ENCODE data around the gene LRRC4C. TPM values are rescaled to one million over a fixed set of nuclear protein-coding genes. Genes with fewer than 3 reads are reported as not detected.

Gene LRRC4C
- total RNA-seq, 1 donor from 2014 or later: not detected

DNA sequence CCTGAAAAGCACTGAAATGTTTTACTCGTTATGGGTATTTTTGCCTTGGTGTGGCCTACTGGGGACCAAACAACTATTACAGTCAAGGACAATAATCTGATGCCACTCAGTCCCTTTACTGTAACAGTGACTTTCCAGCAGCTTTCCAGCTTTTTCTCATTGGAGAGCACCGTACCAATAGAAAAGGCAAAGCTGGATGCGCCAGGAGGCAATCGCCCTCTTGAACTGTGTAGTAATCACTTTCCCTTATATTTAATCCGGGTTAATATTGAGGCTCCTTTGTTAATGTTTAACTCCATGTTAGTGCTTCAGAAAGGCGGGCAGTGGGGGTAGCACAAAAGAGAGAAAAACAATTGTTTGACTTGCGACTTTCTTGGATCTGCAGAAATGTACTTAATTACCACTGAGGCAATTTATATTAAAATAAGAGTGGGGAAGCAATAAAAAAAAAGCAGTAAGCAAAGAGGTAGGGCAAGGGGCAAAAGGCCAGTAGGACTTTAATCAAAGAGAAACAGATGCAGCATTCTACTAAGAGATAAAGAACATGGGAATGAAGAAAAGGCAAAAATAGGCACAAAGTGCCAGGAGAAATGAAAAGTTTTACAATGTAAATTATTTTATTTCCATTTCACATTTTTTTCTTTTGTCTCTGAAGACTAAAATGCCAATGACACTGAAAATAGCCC lies 81.6 kb downstream of the LRRC4C start:
- H3K4me3 Mint-ChIP-seq (ENCODE audit: low read depth): no peak overlapping the region
- no peaks in the 10 kb centered on the region for H3K4me1 Mint-ChIP-seq (ENCODE audit: low read depth)
- peaks cover 26% of the 10 kb centered on the region for H3K9me3 Mint-ChIP-seq
- H3K27ac Mint-ChIP-seq: no peak overlapping the region
- H3K27me3 Mint-ChIP-seq (ENCODE audit: low read depth): no peaks in the 10 kb centered on the region
- H3K36me3 Mint-ChIP-seq (ENCODE audit: low read depth): no peaks in the 10 kb centered on the region
- intact Hi-C loops (cut with micrococcal nuclease): no loop called here
- DNase-seq (ENCODE audit: low spot score): no peak

DNA sequence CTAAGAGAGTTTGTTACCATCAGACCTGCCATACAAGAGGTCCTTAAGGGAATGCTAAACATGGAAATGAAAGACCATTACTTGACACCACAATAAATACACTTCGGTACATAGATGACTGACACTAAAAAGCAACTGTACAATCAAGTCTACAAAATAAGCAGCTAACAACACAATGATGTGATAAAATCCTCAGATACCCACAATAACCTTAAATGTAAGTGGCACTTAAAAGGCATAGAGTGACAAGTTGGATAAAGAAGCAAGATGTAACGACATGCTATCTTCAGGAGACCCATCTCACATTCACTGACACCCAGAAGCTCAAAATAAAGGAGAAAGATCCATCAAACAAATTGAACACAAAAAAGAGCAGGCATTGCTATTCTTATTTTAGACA lies 107.6 kb downstream of the LRRC4C start:
- no peaks in the 10 kb centered on the region for H3K4me1 Mint-ChIP-seq (ENCODE audit: low read depth)
- no peak overlapping the region for H3K4me3 Mint-ChIP-seq (ENCODE audit: low read depth)
- intact Hi-C loops (cut with micrococcal nuclease): no loop called here
- DNase-seq (ENCODE audit: low spot score): no peak
- H3K36me3 Mint-ChIP-seq (ENCODE audit: low read depth): no peaks in the 10 kb centered on the region
- H3K27me3 Mint-ChIP-seq (ENCODE audit: low read depth): no peaks in the 10 kb centered on the region
- H3K27ac Mint-ChIP-seq: no peak overlapping the region
- H3K9me3 Mint-ChIP-seq: peaks cover 53% of the 10 kb centered on the region

DNA sequence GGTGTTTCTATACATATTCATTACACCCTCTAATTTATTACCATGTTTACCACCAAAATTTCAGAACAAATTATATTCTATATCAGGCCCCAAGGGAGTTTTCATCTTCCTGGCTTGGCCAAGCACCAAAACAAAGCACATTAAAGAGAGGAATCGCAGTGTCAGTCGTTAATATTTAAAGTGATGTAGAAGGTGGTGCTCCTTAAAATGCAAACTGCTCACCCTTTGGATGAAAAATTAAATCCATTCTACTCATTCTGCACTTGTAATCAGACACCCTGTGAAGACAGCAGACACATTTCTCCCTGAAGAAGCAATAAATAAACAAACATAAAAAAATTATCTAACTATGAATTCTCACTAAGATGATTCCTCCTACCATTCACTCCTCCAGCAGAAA lies 113.4 kb downstream of the LRRC4C start:
- DNase-seq (ENCODE audit: low spot score): no peak
- no peak overlapping the region for H3K4me3 Mint-ChIP-seq (ENCODE audit: low read depth)
- intact Hi-C loops (cut with micrococcal nuclease): no loop called here
- H3K27me3 Mint-ChIP-seq (ENCODE audit: low read depth): no peaks in the 10 kb centered on the region
- H3K36me3 Mint-ChIP-seq (ENCODE audit: low read depth): no peaks in the 10 kb centered on the region
- no peaks in the 10 kb centered on the region for H3K4me1 Mint-ChIP-seq (ENCODE audit: low read depth)
- no peak overlapping the region for H3K27ac Mint-ChIP-seq
- peaks cover 45% of the 10 kb centered on the region for H3K9me3 Mint-ChIP-seq

- Mint-ChIP-seq H3K4me1 (ENCODE audit: low read depth) (no peaks in the 10 kb centered on the region), H3K27ac (no peak overlapping the region), H3K27me3 (ENCODE audit: low read depth) (no peaks in the 10 kb centered on the region), H3K9me3 (peaks cover 41% of the 10 kb centered on the region), H3K36me3 (ENCODE audit: low read depth) (no peaks in the 10 kb centered on the region), H3K4me3 (ENCODE audit: low read depth) (no peak overlapping the region)
- intact Hi-C loops (cut with micrococcal nuclease): no loop called here
- DNase-seq (ENCODE audit: low spot score): no peak
Measured at GRCh38 chr11:41334007-41334933, 125.2 kb downstream of the LRRC4C start.

DNA sequence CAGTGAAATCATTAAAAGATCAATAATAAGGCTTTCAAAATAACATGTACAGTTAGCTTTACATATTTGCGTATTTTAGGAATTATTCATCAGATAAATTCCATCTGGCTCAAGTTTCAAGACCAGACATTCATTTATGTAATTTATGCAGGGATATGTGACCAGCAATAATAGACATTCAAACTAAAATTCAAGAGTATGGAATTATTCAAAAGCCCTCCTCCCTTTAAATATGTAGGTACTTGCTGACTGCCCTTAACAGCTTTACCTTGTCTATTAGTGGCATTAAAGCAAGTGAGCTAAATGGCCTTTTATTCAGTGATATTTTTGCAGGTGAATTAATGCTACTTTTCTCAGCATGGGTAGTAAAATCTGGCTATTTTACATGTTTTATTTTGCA lies 126.1 kb downstream of the LRRC4C start:
- Mint-ChIP-seq H3K36me3 (ENCODE audit: low read depth) (no peaks in the 10 kb centered on the region), H3K4me1 (ENCODE audit: low read depth) (no peaks in the 10 kb centered on the region)

DNA sequence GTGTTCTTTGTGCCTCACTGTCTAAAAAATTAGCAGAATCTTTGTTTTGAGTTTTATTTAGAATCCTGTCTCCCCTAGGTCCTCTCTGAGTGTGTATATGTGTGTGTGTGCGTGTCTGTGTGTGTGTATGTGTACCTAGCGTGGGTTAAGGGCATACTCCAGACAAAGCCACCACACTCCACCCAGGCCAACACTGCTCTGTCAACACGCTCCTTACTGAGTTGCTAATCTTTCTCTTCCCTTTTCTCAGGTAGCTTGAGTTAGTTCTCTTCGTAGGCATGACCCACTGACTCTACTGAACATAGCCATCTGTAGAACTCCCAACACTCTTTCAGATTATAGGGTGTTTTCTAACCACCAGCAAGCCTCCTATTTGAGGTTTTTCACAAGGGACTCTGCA lies 131.1 kb downstream of the LRRC4C start:
- DNase-seq (ENCODE audit: low spot score): no peak
- H3K27ac Mint-ChIP-seq: no peak overlapping the region
- H3K36me3 Mint-ChIP-seq (ENCODE audit: low read depth): no peaks in the 10 kb centered on the region
- no peak overlapping the region for H3K4me3 Mint-ChIP-seq (ENCODE audit: low read depth)
- no peaks in the 10 kb centered on the region for H3K27me3 Mint-ChIP-seq (ENCODE audit: low read depth)
- H3K4me1 Mint-ChIP-seq (ENCODE audit: low read depth): no peaks in the 10 kb centered on the region
- intact Hi-C loops (cut with micrococcal nuclease): no loop called here
- peaks cover 41% of the 10 kb centered on the region for H3K9me3 Mint-ChIP-seq

More for the DNA sequence above, 126.1 kb downstream of the LRRC4C start:
- Mint-ChIP-seq H3K4me3 (ENCODE audit: low read depth) (no peak overlapping the region), H3K27ac (no peak overlapping the region), H3K9me3 (peaks cover 47% of the 10 kb centered on the region), H3K27me3 (ENCODE audit: low read depth) (no peaks in the 10 kb centered on the region)
- intact Hi-C loops (cut with micrococcal nuclease): no loop called here
- no peak for DNase-seq (ENCODE audit: low spot score)

- Mint-ChIP-seq H3K27me3 (ENCODE audit: low read depth) (no peaks in the 10 kb centered on the region), H3K4me1 (ENCODE audit: low read depth) (no peaks in the 10 kb centered on the region), H3K27ac (no peak overlapping the region), H3K4me3 (ENCODE audit: low read depth) (no peak overlapping the region), H3K9me3 (peaks cover 41% of the 10 kb centered on the region), H3K36me3 (ENCODE audit: low read depth) (no peaks in the 10 kb centered on the region)
- intact Hi-C loops (cut with micrococcal nuclease): no loop called here
- no peak for DNase-seq (ENCODE audit: low spot score)
Measured at GRCh38 chr11:41323446-41323845, 136.0 kb downstream of the LRRC4C start.

- Mint-ChIP-seq H3K27me3 (ENCODE audit: low read depth) (no peaks in the 10 kb centered on the region), H3K36me3 (ENCODE audit: low read depth) (no peaks in the 10 kb centered on the region), H3K4me1 (ENCODE audit: low read depth) (no peaks in the 10 kb centered on the region), H3K4me3 (ENCODE audit: low read depth) (no peak overlapping the region), H3K9me3 (peaks cover 34% of the 10 kb centered on the region), H3K27ac (no peak overlapping the region)
- intact Hi-C loops (cut with micrococcal nuclease): no loop called here
- DNase-seq (ENCODE audit: low spot score): no peak
Measured at GRCh38 chr11:41320653-41321052, 138.8 kb downstream of the LRRC4C start.

- Mint-ChIP-seq H3K27ac (no peak overlapping the region), H3K27me3 (ENCODE audit: low read depth) (no peaks in the 10 kb centered on the region), H3K36me3 (ENCODE audit: low read depth) (no peaks in the 10 kb centered on the region), H3K4me1 (ENCODE audit: low read depth) (no peaks in the 10 kb centered on the region), H3K4me3 (ENCODE audit: low read depth) (no peak overlapping the region), H3K9me3 (peaks cover 34% of the 10 kb centered on the region)
- no peak for DNase-seq (ENCODE audit: low spot score)
- intact Hi-C loops (cut with micrococcal nuclease): no loop called here
Measured at GRCh38 chr11:41320238-41320637, 139.2 kb downstream of the LRRC4C start.

- peaks cover 37% of the 10 kb centered on the region for H3K9me3 Mint-ChIP-seq
- no peak overlapping the region for H3K27ac Mint-ChIP-seq
- H3K4me3 Mint-ChIP-seq (ENCODE audit: low read depth): no peak overlapping the region
- DNase-seq (ENCODE audit: low spot score): no peak
- H3K27me3 Mint-ChIP-seq (ENCODE audit: low read depth): no peaks in the 10 kb centered on the region
- intact Hi-C loops (cut with micrococcal nuclease): no loop called here
- H3K4me1 Mint-ChIP-seq (ENCODE audit: low read depth): no peaks in the 10 kb centered on the region
- no peaks in the 10 kb centered on the region for H3K36me3 Mint-ChIP-seq (ENCODE audit: low read depth)
Measured at GRCh38 chr11:41319434-41319833, 140.0 kb downstream of the LRRC4C start.

DNA sequence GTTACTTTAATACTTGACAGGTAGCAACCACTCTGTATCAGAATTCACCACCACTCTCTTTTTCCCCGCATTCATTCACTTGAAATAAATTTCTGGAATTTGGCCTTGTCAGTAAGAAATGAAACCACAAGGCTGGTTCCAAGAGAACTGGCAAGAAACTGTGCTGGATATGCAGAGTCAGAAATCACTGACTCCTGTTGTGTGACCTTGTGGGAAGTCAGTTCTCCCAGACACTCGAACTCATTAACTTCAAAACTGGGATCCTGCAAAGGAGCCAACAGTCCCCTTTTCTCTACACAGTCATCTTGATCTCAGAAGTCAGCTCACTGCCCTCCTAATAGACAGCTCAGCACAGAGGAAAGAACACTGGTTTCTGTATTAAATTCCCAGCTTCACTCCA lies 142.7 kb downstream of the LRRC4C start:
- intact Hi-C loops (cut with micrococcal nuclease): no loop called here
- H3K27ac Mint-ChIP-seq: no peak overlapping the region
- no peaks in the 10 kb centered on the region for H3K27me3 Mint-ChIP-seq (ENCODE audit: low read depth)
- no peaks in the 10 kb centered on the region for H3K4me1 Mint-ChIP-seq (ENCODE audit: low read depth)
- DNase-seq (ENCODE audit: low spot score): no peak
- peaks cover 30% of the 10 kb centered on the region for H3K9me3 Mint-ChIP-seq
- H3K4me3 Mint-ChIP-seq (ENCODE audit: low read depth): no peak overlapping the region
- H3K36me3 Mint-ChIP-seq (ENCODE audit: low read depth): no peaks in the 10 kb centered on the region

DNA sequence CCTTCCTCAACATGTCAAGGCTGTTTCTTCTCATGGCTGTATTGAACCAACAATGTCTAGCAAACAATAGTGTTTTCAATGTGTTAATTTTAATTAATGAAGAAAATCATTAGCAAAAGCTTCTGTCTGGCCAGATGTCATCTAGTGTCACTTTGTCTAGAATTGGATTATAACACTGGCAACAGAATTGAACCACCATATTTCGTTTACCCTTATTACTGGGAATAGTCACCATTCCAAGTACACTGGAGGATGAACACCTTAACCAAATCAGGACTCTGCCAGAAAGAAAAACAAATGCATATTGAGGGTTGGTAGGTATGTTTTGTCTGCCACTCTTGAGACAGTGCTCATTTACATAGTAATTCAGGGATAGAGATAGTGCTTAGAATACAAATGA lies 146.2 kb downstream of the LRRC4C start:
- peaks cover 18% of the 10 kb centered on the region for H3K9me3 Mint-ChIP-seq
- no peaks in the 10 kb centered on the region for H3K4me1 Mint-ChIP-seq (ENCODE audit: low read depth)
- H3K27me3 Mint-ChIP-seq (ENCODE audit: low read depth): no peaks in the 10 kb centered on the region
- no peak for DNase-seq (ENCODE audit: low spot score)
- no peaks in the 10 kb centered on the region for H3K36me3 Mint-ChIP-seq (ENCODE audit: low read depth)
- no peak overlapping the region for H3K4me3 Mint-ChIP-seq (ENCODE audit: low read depth)
- no peak overlapping the region for H3K27ac Mint-ChIP-seq
- intact Hi-C loops (cut with micrococcal nuclease): no loop called here

- H3K27me3 Mint-ChIP-seq (ENCODE audit: low read depth): no peaks in the 10 kb centered on the region
- no peaks in the 10 kb centered on the region for H3K4me1 Mint-ChIP-seq (ENCODE audit: low read depth)
- H3K9me3 Mint-ChIP-seq: peaks cover 21% of the 10 kb centered on the region
- intact Hi-C loops (cut with micrococcal nuclease): no loop called here
- no peaks in the 10 kb centered on the region for H3K36me3 Mint-ChIP-seq (ENCODE audit: low read depth)
- DNase-seq (ENCODE audit: low spot score): no peak
- H3K4me3 Mint-ChIP-seq (ENCODE audit: low read depth): no peak overlapping the region
- no peak overlapping the region for H3K27ac Mint-ChIP-seq
Measured at GRCh38 chr11:41309716-41310115, 149.7 kb downstream of the LRRC4C start.
